A673 (cell line): ENCODE results near the gene PDPN. TPM values are rescaled to one million over a fixed set of nuclear protein-coding genes. Genes with fewer than 3 reads are reported as not detected.

Experiments used
- BruUV-seq: library from RNA; stranded (reverse); fragments of 400-500 nt; replicated peaks from 2 replicates; lab custom pipeline; 2021; lab: Mats Ljungman, UMichigan
- CTCF ChIA-PET: fragments of 300-600 bp; sonication (Branson Sonifier 250); formaldehyde crosslinking; loops from one replicate; lab custom pipeline; 2022; ENCODE audit warnings: antibody characterized with exemption; lab: Charles Lee
- POLR2A ChIA-PET: fragments of 300-600 bp; sonication (Branson Sonifier 250); formaldehyde crosslinking; loops from one replicate; lab custom pipeline; 2022; ENCODE audit warnings: antibody characterized with exemption; ENCODE audit not compliant: low non-redundant PET; lab: Charles Lee
- DNase-seq: peaks from one replicate; pipeline ENCODE4 v3.0.0-alpha.2; 2015; ENCODE audit warnings: low spot score
- H3K27ac ChIP-seq: fragments of 200-600 bp; sonication (generic); 2 replicates; pipeline ENCODE4 v1.5.1; 2016; ENCODE audit warnings: mixed run types, low read depth, mild to moderate bottlenecking, mixed read lengths, antibody characterized with exemption, low read length; ENCODE audit not compliant: poor library complexity, severe bottlenecking
- H3K27me3 ChIP-seq: fragments of 200-600 bp; sonication (generic); replicated peaks from 2 replicates; pipeline ENCODE4 v1.6.1; 2017; ENCODE audit warnings: mixed run types, low read depth, mild to moderate bottlenecking, mixed read lengths, antibody characterized with exemption, low read length; ENCODE audit not compliant: insufficient read depth, poor library complexity
- H3K36me3 ChIP-seq: fragments of 200-600 bp; sonication (generic); 2 replicates; pipeline ENCODE4 v1.6.1; 2016; ENCODE audit warnings: mixed run types, mild to moderate bottlenecking, mixed read lengths, antibody characterized with exemption, low read length; ENCODE audit not compliant: insufficient read depth, poor library complexity, severe bottlenecking
- H3K4me1 ChIP-seq: fragments of 200-600 bp; sonication (generic); 2 replicates; pipeline ENCODE4 v1.6.1; 2017; ENCODE audit warnings: mixed run types, mild to moderate bottlenecking, mixed read lengths, antibody characterized with exemption, low read length; ENCODE audit not compliant: insufficient read depth, poor library complexity, severe bottlenecking
- H3K4me3 ChIP-seq: fragments of 200-600 bp; sonication (generic); 2 replicates; pipeline ENCODE4 v1.5.1; 2016; ENCODE audit warnings: low read depth, mixed run types, mild to moderate bottlenecking, mixed read lengths, low read length; ENCODE audit not compliant: poor library complexity, severe bottlenecking
- H3K9me3 ChIP-seq: fragments of 200-600 bp; sonication (generic); 2 replicates; pipeline ENCODE4 v1.6.1; 2016; ENCODE audit warnings: mixed run types, low read depth, mild to moderate bottlenecking, mixed read lengths, antibody characterized with exemption, low read length; ENCODE audit not compliant: poor library complexity, severe bottlenecking
- CTCF ChIP-seq: fragments of 300-800, 200-600 bp; sonication (generic); conservative IDR thresholded peaks from 2 replicates; pipeline ENCODE4 v1.5.1; 2017; ENCODE audit warnings: low read depth, mild to moderate bottlenecking, antibody characterized with exemption, low read length, moderate library complexity, mixed read lengths
- EZH2 ChIP-seq: fragments of 200-600 bp; sonication (generic); IDR thresholded peaks from 2 replicates; pipeline ENCODE4 v1.6.1; 2017; ENCODE audit warnings: borderline replicate concordance, low read depth, mild to moderate bottlenecking, mixed read lengths, antibody characterized with exemption, low read length; ENCODE audit not compliant: poor library complexity, severe bottlenecking
- intact Hi-C: fragments of 100-400 bp; cut with micrococcal nuclease; formaldehyde crosslinking; loops from one replicate; pipeline ENCODE4 v1.10.0; 2022; ENCODE audit not compliant: unreplicated experiment
- total RNA-seq: library from RNA; stranded (reverse); gene quantifications from 2 replicates; pipeline ENCODE4 v1.2.3, GENCODE V29; 2021

The PDPN gene
- total RNA-seq, 1 experiment from 2014 or later, result 30.2 TPM

GRCh38 chr1:13616234-13616633 lies 32.6 kb downstream of the PDPN start:
- Histone ChIP-seq H3K27ac (no peak overlapping the region), H3K9me3 (no peaks in the 10 kb centered on the region), H3K4me1 (no peaks in the 10 kb centered on the region), H3K4me3 (no peak overlapping the region), H3K27me3 (no peaks in the 10 kb centered on the region), H3K36me3 (no peaks in the 10 kb centered on the region)
- no peak for TF ChIP-seq CTCF
- TF ChIP-seq EZH2, result no peak
- intact Hi-C loops, result no loop called here
- CTCF ChIA-PET, result no interaction called here
- POLR2A ChIA-PET, result no interaction called here
- BruUV-seq, result no TSS peak
- no peak for DNase-seq

- ChIA-PET CTCF (no interaction called here), POLR2A (no interaction called here)
- Histone ChIP-seq H3K36me3 (no peaks in the 10 kb centered on the region), H3K9me3 (no peaks in the 10 kb centered on the region), H3K27ac (no peak overlapping the region), H3K4me3 (no peak overlapping the region), H3K27me3 (no peaks in the 10 kb centered on the region), H3K4me1 (no peaks in the 10 kb centered on the region)
- intact Hi-C loops, result no loop called here
- DNase-seq, result no peak
- TF ChIP-seq EZH2 (no peak), CTCF (no peak)
- BruUV-seq, result TSS peak; percentile 15
These were observed 33.5 kb downstream of the PDPN start for GRCh38 chr1:13617108-13617507.

GRCh38 chr1:13617773-13618172 lies 34.1 kb downstream of the PDPN start:
- POLR2A ChIA-PET, result interaction anchor here (0.6 kb wide), 1 partner anchor 380 kb away, joined by 3 read pairs; no protein-coding TSS in a partner anchor
- H3K27ac ChIP-seq, result no peak overlapping the region
- no TSS peak for BruUV-seq
- no peak for DNase-seq
- H3K9me3 ChIP-seq, result no peaks in the 10 kb centered on the region
- no peaks in the 10 kb centered on the region for H3K27me3 ChIP-seq
- CTCF ChIA-PET, result no interaction called here
- no peaks in the 10 kb centered on the region for H3K36me3 ChIP-seq
- no peak for TF ChIP-seq EZH2
- no peak for TF ChIP-seq CTCF
- H3K4me3 ChIP-seq, result no peak overlapping the region
- no peaks in the 10 kb centered on the region for H3K4me1 ChIP-seq
- intact Hi-C loops, result no loop called here
